OCI-LY7 (cell line): Measurements from ENCODE around the gene RAB5IF. TPM values are rescaled to one million over a fixed set of nuclear protein-coding genes. Genes with fewer than 3 reads are reported as not detected.

ENCODE experiments used
- BruUV-seq: library from RNA; stranded (reverse); fragments of 400-500 nt; replicated peaks from 2 replicates; lab custom pipeline; 2021; lab: Mats Ljungman, UMichigan
- CTCF ChIA-PET: fragments of 300-600 bp; sonication (Branson Sonifier 250); formaldehyde crosslinking; loops from one replicate; lab custom pipeline; 2022; ENCODE audit warnings: antibody characterized with exemption; ENCODE audit not compliant: unreplicated experiment; lab: Charles Lee
- POLR2A ChIA-PET: fragments of 300-600 bp; sonication (Branson Sonifier 250); formaldehyde crosslinking; loops from one replicate; lab custom pipeline; 2022; ENCODE audit warnings: antibody characterized with exemption; lab: Charles Lee
- DNase-seq: peaks from one replicate; pipeline ENCODE4 v3.0.0-alpha.2; 2015; ENCODE audit warnings: low spot score
- H2AFZ ChIP-seq: fragments of 200-600 bp; sonication (generic), shearing (Covaris generic); 2 replicates; pipeline ENCODE4 v1.6.1; 2014; ENCODE audit warnings: mild to moderate bottlenecking, antibody characterized with exemption, low read length, moderate library complexity
- H3K27ac ChIP-seq: fragments of 200-600 bp; sonication (generic); 2 replicates; pipeline ENCODE4 v1.5.1; 2014; ENCODE audit warnings: mixed run types, low read depth, mild to moderate bottlenecking, moderate library complexity, low read length, inconsistent platforms; ENCODE audit not compliant: poor library complexity, severe bottlenecking
- H3K36me3 ChIP-seq: fragments of 200-600 bp; sonication (generic); 2 replicates; pipeline ENCODE4 v1.6.1; 2014; ENCODE audit warnings: mild to moderate bottlenecking, antibody characterized with exemption, low read length, moderate library complexity, mixed read lengths; ENCODE audit not compliant: insufficient read depth
- H3K4me1 ChIP-seq: fragments of 200-600 bp; sonication (generic); 2 replicates; pipeline ENCODE4 v1.5.1; 2014; ENCODE audit warnings: mild to moderate bottlenecking, low read length; ENCODE audit not compliant: insufficient read depth, poor library complexity, severe bottlenecking
- H3K4me2 ChIP-seq: fragments of 200-600 bp; sonication (generic); 2 replicates; pipeline ENCODE4 v1.6.1; 2014; ENCODE audit warnings: mild to moderate bottlenecking, low read length
- H3K4me3 ChIP-seq: fragments of 200-600 bp; sonication (generic); 2 replicates; pipeline ENCODE4 v1.5.1; 2014; ENCODE audit warnings: mild to moderate bottlenecking, low read depth, low read length; ENCODE audit not compliant: poor library complexity, severe bottlenecking
- H3K79me2 ChIP-seq: fragments of 200-600 bp; sonication (generic); 2 replicates; pipeline ENCODE4 v1.6.1; 2016; ENCODE audit warnings: low read depth, mild to moderate bottlenecking, low read length, moderate library complexity, mixed read lengths; ENCODE audit not compliant: insufficient read depth
- H3K9me2 ChIP-seq: fragments of 200-600 bp; sonication (generic); 2 replicates; pipeline ENCODE4 v1.6.1; 2016; ENCODE audit warnings: mild to moderate bottlenecking, low read length, mixed read lengths; ENCODE audit not compliant: insufficient read depth
- H3K9me3 ChIP-seq: fragments of 200-600 bp; sonication (generic); 2 replicates; pipeline ENCODE4 v1.6.1; 2014; ENCODE audit warnings: mild to moderate bottlenecking, mixed run types, low read length, mixed read lengths
- H4K20me1 ChIP-seq: fragments of 200-600 bp; sonication (generic); 2 replicates; pipeline ENCODE4 v1.6.1; 2014; ENCODE audit warnings: mild to moderate bottlenecking, antibody characterized with exemption, low read length, moderate library complexity, mixed read lengths; ENCODE audit not compliant: insufficient read depth
- CTCF ChIP-seq: fragments of 200-600 bp; sonication (generic); conservative IDR thresholded peaks from 2 replicates; pipeline ENCODE4 v1.5.1; 2014; ENCODE audit warnings: mild to moderate bottlenecking, antibody characterized with exemption, low read length, moderate library complexity, mixed read lengths
- EZH2phosphoT487 ChIP-seq: fragments of 200-600 bp; sonication (generic); IDR thresholded peaks from 2 replicates; pipeline ENCODE4 v1.6.1; 2018; ENCODE audit warnings: low read depth, borderline replicate concordance, mild to moderate bottlenecking, mixed run types, antibody characterized with exemption, low read length, moderate library complexity, mixed read lengths
- intact Hi-C: fragments of 100-400 bp; cut with micrococcal nuclease; formaldehyde crosslinking; loops from one replicate; pipeline ENCODE4 v1.10.0; 2022; ENCODE audit not compliant: unreplicated experiment
- total RNA-seq, 2 experiments: library from RNA; depleted of rRNA in 1 of 2; stranded (reverse); fragments of >200 nt in 1 of 2; shearing (Covaris generic) in 1 of 2; gene quantifications; 2 replicates each; pipeline ENCODE4 v1.2.3, GENCODE V29; 2014 to 2022

The RAB5IF gene
- total RNA-seq, 2 experiments from 2014 or later, result 66.6 to 94.8 TPM

- intact Hi-C loops, result no loop called here
- CTCF ChIA-PET, result no interaction called here
- H2AFZ ChIP-seq, result no peak overlapping the region
- no peak overlapping the region for H3K4me3 ChIP-seq
- no peaks in the 10 kb centered on the region for H3K9me3 ChIP-seq
- DNase-seq, result no peak
- H3K79me2 ChIP-seq, result peaks cover 9% of the 10 kb centered on the region; the same call in 1 of the 2 replicates
- H4K20me1 ChIP-seq, result no peaks in the 10 kb centered on the region
- H3K4me1 ChIP-seq, result no peaks in the 10 kb centered on the region
- POLR2A ChIA-PET, result interaction anchor here (0.6 to 1.3 kb wide), 2 partner anchors 251 to 369 kb away, joined by 3 to 4 read pairs; no protein-coding TSS in a partner anchor
- H3K4me2 ChIP-seq, result no peak overlapping the region
- peaks cover 89% of the 10 kb centered on the region for H3K36me3 ChIP-seq
- H3K27ac ChIP-seq, result no peak overlapping the region
- TF ChIP-seq CTCF (no peak), EZH2phosphoT487 (no peak)
- no peaks in the 10 kb centered on the region for H3K9me2 ChIP-seq
- BruUV-seq, result no TSS peak
These were observed 22.8 kb upstream of the RAB5IF start for GRCh38 chr20:36582821-36583220.

GRCh38 chr20:36584018-36584481, 21.5 kb upstream of the RAB5IF start:
- Histone ChIP-seq H3K9me3 (no peaks in the 10 kb centered on the region), H2AFZ (no peak overlapping the region), H4K20me1 (no peaks in the 10 kb centered on the region), H3K27ac (no peak overlapping the region), H3K4me3 (no peak overlapping the region), H3K4me2 (no peak overlapping the region), H3K79me2 (no peaks in the 10 kb centered on the region), H3K36me3 (peaks cover 88% of the 10 kb centered on the region), H3K9me2 (no peaks in the 10 kb centered on the region), H3K4me1 (no peaks in the 10 kb centered on the region)
- DNase-seq, result no peak
- intact Hi-C loops, result no loop called here
- ChIA-PET CTCF (no interaction called here), POLR2A (no interaction called here)
- no TSS peak for BruUV-seq
- no peak for TF ChIP-seq CTCF
- TF ChIP-seq EZH2phosphoT487, result no peak

GRCh38 chr20:36585410-36586125, 20.0 kb upstream of the RAB5IF start:
- H3K27ac ChIP-seq, result no peak overlapping the region

More at GRCh38 chr20:36585410-36586125, 20.0 kb upstream of the RAB5IF start:
- no peaks in the 10 kb centered on the region for H4K20me1 ChIP-seq
- H3K79me2 ChIP-seq, result no peaks in the 10 kb centered on the region
- H3K4me3 ChIP-seq, result no peak overlapping the region
- CTCF ChIA-PET, result no interaction called here
- no peak overlapping the region for H2AFZ ChIP-seq
- POLR2A ChIA-PET, result interaction anchor here (0.6 to 1.1 kb wide), 2 partner anchors 16 to 121 kb away, joined by 3 read pairs; no protein-coding TSS in a partner anchor
- intact Hi-C loops, result no loop called here
- H3K4me2 ChIP-seq, result no peak overlapping the region
- no peaks in the 10 kb centered on the region for H3K4me1 ChIP-seq
- H3K9me3 ChIP-seq, result no peaks in the 10 kb centered on the region
- peaks cover 83% of the 10 kb centered on the region for H3K36me3 ChIP-seq
- TF ChIP-seq EZH2phosphoT487 (no peak), CTCF (no peak)
- H3K9me2 ChIP-seq, result no peaks in the 10 kb centered on the region
- no TSS peak for BruUV-seq
- DNase-seq, result no peak
